HG02840 (cell line): ENCODE results near the gene CEBPE.

Source experiments
- ATAC-seq: cut with Tn5 transposase; IDR thresholded peaks from one replicate; pipeline ENCODE4 v1.9.1; 2021; ENCODE audit warnings: mild to moderate bottlenecking, moderate library complexity, moderate number of reproducible peaks; ENCODE audit not compliant: unreplicated experiment, low FRiP score

Gene CEBPE

DNA sequence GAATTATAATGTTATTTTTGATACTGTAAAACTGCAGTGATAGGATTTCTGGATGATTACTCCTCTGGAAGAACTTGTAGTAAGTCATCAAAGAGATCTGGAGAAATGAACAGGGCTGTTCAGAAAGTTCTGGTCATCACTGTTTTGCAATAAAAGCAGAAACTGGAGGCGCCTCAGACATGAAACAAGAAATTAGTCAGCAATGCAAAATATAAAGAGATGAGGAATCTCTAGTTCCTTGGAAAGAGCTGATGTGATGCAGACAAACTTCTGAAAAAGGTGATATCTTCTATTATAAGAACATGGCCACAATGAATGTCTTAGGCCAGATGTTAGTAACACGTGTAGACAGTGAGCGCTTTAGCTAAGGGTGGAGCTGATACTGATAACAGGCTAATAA lies 33.6 kb downstream of the CEBPE start:
- ATAC-seq, result no peak

DNA sequence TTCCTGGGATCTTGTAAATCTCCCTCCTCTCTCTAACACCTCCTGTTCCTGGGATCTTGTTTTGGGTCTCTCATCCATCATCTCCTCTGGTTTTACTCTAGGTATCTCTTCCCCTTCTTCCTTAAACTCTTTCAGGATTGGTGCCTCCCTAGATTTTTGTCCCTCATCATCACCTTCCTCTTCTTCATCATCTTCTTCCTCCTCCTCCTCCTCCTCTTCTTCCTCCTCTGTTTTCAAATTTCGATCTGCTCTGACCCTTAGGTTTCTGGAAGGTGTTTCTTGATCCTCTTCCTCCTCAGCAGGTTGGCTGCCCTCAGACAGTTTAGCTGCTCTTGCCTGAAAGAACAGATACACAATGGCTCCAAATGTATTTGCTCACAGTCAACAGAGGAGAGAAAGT lies 38.6 kb downstream of the CEBPE start:
- ATAC-seq, result no peak

- no peak for ATAC-seq
Measured at GRCh38 chr14:23079716-23080115, 39.3 kb downstream of the CEBPE start.

- ATAC-seq, result no peak
Measured at GRCh38 chr14:23078692-23079116, 40.4 kb downstream of the CEBPE start.

DNA sequence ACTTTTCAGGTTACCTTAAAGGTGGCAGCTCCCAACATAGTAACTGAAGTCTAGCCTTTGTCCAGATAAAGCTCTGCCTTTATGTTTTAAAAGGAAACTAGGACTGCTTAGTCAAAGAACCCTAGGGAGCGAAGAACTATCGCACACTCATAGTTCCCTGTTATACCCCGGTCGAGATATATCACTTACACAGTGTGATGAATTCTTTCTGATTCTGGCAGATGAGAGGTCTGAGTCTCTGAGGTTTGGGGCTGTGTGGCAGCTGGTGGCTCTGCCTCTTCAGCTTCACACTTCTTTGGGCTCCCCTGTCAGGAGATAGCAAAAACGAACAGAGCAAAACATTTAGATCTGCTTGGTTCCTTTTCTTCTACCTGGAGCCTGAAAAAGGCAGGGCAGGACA lies 41.1 kb downstream of the CEBPE start:
- no peak for ATAC-seq

- ATAC-seq, result no peak
Measured at GRCh38 chr14:23076785-23077408, 42.2 kb downstream of the CEBPE start.

- ATAC-seq, result no peak
Measured at GRCh38 chr14:23074906-23075305, 44.1 kb downstream of the CEBPE start.

DNA sequence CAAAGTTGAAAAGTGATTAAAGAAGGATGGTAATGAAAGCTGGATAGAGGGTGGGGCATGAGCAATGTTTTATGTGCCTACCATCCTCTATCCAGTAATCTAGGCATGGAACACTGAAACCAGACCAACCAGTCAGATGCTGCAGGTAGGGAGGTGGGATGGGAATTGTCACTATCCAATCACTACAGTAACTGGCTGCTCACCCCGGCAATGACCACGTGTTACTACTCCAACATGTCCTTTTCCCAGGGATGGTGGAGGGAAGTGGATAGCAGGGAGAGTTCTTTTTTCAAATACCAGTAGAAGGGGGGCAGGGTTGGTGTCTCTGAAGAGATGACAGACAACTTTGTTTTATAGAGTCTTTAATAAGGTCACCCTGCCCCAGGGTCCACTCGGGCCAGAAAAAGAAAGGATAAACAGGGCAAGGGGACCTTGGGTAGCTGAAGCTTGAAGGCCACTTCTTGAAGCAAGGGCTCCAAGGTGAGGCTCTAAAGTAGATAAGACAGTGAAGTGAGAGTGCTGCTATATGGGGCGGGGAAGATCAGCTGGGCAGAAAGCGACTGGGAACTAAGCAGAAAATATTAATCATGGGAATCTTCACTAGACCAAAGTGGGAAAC lies 47.0 kb downstream of the CEBPE start:
- no peak for ATAC-seq

- peak; percentile 81 for ATAC-seq
Measured at GRCh38 chr14:23071244-23071920, 47.7 kb downstream of the CEBPE start.

DNA sequence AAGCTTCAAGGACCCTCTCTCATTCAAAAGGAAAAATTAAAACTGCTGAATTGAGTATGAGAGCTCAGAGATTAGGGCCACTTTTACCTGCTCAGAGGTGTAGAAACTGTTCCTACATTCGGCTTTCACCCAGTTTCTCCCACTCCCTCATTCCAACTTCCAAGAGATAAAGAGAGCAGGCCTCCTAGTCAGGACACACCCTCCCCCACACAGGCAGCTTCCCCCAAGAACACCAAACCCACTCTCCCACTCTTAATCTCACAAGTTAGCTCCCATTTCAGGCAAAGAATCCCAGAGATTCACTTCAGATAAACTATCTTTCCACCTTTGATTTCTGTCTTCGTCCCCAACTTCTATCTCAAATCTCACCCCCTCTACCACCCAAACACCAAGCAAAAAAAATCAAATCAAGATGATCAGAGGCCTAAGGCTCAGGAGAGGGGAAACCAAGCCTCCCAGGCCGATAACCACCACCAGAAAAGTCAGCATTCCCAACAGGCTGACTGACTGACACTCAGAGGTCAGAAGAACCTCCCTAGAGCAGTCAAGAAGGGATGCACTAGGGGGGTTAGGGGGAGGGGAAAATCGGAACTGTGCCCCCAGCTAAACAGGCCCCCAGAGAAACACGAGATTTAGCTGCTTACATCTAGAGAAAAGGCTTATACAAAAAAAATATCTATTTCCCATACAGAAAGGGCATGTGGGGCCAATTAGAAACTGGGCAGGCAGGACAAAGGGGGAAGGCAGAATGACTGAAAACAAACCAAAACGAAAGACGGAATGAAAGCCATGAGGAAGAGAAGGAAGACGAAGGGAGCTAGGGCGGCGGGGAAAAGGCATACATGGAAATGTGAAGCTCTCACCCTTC lies 48.6 kb downstream of the CEBPE start:
- ATAC-seq, result no peak

DNA sequence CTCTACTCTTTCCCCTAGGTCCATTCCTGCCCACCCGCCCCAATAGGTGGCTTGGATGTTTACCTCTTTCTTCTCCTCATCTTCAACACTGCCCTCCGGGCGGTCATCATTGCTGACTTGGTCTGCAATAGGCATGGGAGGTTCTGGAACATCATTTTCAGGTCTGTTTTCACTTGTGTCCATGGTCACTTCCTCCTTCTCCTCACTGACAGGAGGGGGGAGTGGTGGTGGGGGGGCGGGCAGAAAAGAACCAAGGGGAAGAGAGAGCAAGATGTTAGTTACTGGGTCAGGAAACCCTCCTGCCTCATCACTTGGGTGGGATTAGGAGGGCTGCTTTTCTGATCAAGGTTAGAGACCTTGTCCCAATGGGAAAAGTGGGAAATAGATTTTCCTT lies 49.6 kb downstream of the CEBPE start:
- no peak for ATAC-seq

GRCh38 chr14:23068789-23069412 lies 50.2 kb downstream of the CEBPE start:
- no peak for ATAC-seq

DNA sequence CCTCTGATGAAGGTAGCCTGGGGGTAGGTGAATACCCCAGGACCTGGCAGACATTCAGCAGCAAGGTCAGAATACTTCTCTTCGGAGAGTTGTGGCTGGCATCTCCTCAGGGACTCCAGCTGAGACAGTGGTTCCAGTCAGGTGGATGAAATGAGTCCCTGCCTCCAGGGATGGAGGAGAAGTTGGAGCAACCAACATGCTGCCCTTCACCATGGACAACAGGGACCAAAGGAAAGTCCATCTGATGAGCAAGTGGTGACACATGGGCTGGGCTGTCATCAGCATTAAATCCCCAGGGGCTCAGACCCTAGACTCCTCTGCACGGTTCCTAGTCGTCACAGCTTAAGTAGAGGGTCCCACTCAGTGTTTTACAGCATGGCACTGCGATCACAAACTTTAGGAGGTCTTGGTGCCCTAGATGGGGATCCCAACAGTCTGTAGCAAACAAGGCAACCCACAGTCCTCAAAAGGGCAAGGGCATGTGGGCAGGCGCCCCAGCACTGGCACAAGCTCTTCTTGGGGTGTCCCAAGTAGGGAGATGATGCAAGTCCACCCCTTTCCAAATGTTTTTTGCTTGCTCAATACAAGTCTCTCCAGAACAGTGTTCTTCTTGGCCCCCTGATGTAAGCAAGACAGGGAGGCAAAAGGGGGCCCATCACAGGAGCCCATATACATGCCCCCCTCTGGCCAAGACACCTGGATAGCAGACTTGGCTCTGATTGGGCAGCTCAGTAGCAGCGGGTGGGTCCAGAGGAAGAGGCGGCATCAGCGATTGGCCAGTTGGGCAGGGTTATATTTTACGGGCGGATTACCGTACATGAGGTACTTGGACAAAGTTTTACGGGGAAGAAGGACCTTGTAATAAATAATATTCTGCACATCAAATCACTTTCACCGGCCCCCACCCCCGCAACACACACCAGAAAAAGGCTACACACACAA lies 50.9 kb downstream of the CEBPE start:
- no peak for ATAC-seq
